Activated naive CD4-positive, alpha-beta T cell treated with Interleukin-2 at 50 U/mL for 16 hours (primary cell): ENCODE results near the gene ARCN1.
A peak's percentile ranks its signal among the peaks of the same experiment; 100 is the strongest.

Experiments
- DNase-seq: peaks from one replicate; pipeline ENCODE4 v3.0.0-alpha.2; 2020

ARCN1 gene

DNA sequence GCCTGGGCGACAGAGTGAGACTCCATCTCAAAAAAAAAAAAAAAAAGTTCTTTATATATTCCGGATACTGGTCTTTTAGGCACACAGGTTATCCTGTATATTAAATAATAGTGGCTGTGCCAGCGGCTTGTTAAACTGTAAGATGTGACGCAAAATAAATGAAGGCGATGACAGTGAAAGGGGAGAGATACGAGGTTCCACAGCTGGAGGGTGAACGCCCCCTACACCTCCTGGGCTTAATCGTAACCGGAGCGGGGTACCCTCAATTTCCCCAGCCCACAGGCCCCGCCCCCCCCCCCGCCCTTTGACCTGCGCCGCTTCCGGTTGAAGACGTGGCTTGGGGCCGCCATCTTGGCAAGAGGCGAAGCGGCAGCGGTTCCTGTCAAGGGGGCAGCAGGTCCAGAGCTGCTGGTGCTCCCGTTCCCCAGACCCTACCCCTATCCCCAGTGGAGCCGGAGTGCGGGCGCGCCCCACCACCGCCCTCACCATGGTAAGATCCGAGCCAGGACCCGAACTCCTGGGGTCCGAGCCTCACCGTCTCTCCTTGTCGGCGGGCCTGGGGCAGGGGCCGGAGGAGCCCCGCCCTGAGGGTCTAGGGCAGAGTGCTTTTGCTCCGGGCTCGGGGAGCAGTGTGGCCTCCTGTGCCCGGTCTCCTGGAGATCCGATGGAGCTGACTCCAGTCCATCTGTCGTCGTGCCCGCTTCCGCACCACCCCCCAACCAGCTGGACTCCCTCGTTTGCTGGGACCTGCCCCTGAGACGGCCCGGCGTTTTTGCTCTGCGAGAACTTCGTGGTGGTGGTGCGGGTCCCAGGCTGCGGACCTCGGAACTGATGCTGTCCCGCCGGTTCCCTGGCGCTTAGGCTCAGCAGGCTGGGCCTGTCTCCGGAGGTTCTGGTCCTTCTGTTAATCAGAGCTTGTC, at the start of gene ARCN1:
TSS of gene ARCN1 (plus strand) at position 349 of the 920 bp plus-strand sequence. CDS start at position 488, 139 bp downstream.
- peak; percentile 83 for DNase-seq

DNA sequence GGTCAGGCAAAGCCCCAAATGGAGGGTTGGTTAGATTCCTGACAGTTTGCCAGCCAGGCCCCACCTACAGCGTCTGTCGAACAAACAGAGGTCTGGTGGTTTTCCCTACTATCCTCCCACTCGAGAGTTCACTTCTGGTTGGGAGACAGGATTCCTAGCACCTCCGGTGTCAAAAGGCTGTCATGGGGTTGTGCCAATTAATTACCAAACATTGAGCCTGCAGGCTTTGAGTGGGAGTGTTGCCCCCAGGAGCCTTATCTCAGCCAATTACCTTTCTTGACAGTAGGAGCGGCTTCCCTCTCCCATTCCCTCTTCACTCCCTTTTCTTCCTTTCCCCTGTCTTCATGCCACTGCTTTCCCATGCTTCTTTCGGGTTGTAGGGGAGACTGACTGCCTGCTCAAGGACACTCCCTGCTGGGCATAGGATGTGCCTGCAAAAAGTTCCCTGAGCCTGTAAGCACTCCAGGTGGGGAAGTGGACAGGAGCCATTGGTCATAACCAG, 49.6 kb upstream of the ARCN1 start:
- DNase-seq, result no peak

DNA sequence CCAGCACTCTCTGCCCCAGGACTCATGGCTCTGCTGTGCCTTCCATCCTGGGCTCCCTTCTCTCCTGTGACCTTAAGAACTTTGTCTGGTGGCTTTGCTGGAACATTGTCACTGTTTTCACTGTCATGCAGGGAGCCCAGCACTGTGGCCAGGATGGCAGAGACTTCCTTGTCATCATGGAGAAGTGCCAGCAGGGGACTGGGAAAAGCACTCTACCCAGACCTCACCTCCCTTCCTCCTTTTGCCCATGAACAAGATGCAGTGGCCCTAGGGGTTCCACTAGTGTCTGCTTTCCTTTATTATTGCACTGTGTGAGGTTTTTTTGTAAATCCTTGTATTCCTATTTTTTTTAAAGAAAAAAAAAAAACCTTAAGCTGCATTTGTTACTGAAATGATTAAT, 47.9 kb upstream of the ARCN1 start:
- DNase-seq, result no peak

DNA sequence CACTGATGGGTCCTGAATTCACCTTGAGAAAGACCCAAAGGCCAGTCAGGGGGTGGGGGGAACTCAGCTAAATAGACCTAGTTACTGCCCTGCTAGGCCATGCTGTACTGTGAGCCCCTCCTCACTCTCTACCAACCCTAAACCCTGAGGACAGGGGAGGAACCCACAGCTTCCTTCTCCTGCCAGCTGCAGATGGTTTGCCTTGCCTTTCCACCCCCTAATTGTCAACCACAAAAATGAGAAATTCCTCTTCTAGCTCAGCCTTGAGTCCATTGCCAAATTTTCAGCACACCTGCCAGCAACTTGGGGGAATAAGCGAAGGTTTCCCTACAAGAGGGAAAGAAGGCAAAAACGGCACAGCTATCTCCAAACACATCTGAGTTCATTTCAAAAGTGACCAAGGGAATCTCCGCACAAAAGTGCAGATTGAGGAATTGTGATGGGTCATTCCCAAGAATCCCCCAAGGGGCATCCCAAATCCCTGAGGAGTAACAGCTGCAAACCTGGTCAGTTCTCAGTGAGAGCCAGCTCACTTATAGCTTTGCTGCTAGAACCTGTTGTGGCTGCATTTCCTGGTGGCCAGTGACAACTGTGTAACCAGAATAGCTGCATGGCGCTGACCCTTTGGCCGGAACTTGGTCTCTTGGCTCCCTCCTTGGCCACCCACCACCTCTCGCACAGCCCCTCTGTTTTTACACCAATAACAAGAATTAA, 47.3 kb upstream of the ARCN1 start:
- no peak for DNase-seq

GRCh38 chr11:118526688-118527087, 45.5 kb upstream of the ARCN1 start:
- DNase-seq, result no peak

- DNase-seq, result no peak
These were observed 45.1 kb upstream of the ARCN1 start, which contains the start of gene TTC36 for GRCh38 chr11:118527109-118527508. TTC36 (plus strand) TSS chr11:118527474; CDS start chr11:118527495, 21 bp downstream.

- DNase-seq, result no peak
These were observed 43.7 kb upstream of the ARCN1 start for GRCh38 chr11:118528511-118528910.

- no peak for DNase-seq
These were observed 42.5 kb upstream of the ARCN1 start for GRCh38 chr11:118529584-118530175.

DNA sequence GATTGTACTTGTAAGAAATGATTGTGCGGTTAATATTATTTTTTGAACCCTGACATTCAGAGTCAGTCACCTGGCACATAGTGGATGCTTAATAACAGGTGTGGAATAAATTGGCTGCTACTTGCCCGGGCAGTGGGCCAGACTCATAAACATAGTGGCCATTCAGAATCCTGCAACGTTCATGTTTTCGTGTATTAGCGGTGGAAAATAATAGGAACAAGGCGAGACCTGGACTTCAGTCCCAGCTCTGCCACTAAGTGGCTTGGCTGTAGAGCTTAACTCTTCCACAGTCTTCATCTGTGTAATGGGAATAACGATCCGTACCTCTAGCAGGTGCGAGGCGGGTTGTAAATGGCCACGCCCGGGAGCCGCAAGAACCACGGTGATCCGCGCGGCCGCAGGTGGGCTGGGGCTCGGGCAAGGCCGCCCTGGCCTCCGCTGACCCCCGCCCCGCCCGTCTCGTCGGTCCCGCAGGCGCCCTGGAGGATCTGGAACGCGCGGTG, 42.0 kb upstream of the ARCN1 start:
- DNase-seq, result no peak

- peak; percentile 82 for DNase-seq
These were observed 41.3 kb upstream of the ARCN1 start, which contains the start of gene TMEM25 for GRCh38 chr11:118530683-118531596. TMEM25 (plus strand) TSS chr11:118531192; CDS start chr11:118531802, 610 bp downstream.

DNA sequence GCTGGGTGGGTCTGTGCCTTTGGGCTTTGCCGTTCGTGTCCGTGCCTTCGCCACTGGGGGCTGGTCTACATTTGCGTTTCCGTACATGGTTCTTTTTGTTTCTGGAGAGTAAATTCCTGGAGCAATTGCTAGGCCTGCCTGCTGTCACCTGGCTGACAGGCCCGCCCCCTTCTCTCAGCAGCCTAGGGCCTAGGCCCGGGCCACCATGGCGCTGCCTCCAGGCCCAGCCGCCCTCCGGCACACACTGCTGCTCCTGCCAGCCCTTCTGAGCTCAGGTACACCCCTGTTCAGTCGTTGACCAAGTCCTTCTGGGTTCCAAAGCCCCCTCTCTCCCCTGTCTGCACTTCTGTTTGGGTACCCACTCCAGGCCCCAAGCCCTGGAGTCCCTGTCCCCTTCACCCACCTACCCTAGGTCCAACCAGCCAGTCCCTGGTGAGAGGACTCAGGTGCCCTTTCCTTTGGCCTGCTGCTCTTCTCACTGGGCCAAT, 40.6 kb upstream of the ARCN1 start:
- DNase-seq, result no peak

DNA sequence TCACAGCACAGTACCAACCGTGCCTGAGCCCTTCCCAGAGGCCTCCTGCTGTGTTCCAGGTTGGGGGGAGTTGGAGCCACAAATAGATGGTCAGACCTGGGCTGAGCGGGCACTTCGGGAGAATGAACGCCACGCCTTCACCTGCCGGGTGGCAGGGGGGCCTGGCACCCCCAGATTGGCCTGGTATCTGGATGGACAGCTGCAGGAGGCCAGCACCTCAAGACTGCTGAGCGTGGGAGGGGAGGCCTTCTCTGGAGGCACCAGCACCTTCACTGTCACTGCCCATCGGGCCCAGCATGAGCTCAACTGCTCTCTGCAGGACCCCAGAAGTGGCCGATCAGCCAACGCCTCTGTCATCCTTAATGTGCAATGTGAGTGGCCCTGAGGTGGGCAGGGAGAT, 40.1 kb upstream of the ARCN1 start:
- DNase-seq, result no peak

DNA sequence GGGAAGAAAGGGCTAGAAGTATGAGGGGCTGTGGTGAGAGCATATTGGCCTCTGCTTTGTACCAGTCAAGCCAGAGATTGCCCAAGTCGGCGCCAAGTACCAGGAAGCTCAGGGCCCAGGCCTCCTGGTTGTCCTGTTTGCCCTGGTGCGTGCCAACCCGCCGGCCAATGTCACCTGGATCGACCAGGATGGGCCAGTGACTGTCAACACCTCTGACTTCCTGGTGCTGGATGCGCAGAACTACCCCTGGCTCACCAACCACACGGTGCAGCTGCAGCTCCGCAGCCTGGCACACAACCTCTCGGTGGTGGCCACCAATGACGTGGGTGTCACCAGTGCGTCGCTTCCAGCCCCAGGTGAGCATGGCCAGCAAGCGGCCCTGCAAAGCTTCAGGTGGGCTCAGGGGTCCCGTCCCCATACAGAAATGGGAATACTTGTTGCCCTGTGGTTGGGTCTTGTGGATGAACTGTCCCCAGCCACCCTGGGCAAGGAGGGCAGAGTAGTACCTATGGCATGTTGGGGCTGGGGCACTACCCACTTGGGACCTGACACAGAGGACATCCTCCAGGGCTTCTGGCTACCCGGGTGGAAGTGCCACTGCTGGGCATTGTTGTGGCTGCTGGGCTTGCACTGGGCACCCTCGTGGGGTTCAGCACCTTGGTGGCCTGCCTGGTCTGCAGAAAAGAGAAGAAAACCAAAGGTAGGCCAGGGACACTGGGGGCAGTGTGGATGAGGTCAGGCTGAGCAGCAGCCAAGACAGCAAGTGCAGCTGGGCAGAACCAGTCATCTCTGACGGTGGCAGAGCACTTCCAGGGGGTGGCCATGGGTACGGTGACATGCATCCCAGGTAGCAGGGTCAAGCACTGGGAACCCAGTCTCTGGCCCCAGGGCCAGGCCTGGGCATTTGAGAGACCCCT, 39.1 kb upstream of the ARCN1 start:
- DNase-seq, result no peak

- DNase-seq, result no peak
These were observed 38.2 kb upstream of the ARCN1 start for GRCh38 chr11:118533769-118534729.

DNA sequence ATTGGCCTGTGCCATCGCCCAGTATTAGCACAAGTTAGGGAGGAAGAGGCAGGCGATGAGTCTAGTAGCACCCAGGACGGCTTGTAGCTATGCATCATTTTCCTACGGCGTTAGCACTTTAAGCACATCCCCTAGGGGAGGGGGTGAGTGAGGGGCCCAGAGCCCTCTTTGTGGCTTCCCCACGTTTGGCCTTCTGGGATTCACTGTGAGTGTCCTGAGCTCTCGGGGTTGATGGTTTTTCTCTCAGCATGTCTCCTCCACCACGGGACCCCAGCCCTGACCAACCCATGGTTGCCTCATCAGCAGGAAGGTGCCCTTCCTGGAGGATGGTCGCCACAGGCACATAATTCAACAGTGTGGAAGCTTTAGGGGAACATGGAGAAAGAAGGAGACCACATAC, 36.9 kb upstream of the ARCN1 start:
- DNase-seq, result no peak

- no peak for DNase-seq
These were observed 35.5 kb upstream of the ARCN1 start for GRCh38 chr11:118536726-118537125.

DNA sequence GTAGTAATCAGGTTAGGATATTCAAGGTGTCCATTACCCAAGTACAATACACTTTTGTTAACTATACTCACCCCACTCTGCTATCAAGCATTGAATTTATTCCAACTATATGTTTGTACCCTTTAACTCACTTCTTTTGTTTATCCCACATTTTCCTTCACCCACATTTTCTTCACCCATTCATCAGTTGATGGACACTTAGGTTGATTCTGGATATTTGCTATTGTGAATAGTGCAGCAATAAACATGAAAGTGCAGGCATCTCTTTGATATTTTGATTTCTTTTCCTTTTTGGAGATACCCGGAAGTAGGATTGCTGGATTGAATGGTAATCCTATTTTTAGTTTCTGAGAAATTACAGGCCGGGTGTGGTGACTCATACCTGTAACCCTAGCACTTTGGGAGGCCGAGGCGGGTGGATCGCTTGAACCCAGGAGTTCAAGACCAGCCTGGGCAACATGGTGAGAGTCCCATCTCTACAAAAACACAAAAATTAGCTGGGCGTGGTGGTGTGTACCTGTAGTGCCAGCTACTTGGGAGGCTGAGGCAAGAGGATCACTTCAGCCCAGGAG, 34.7 kb upstream of the ARCN1 start:
- DNase-seq, result no peak

DNA sequence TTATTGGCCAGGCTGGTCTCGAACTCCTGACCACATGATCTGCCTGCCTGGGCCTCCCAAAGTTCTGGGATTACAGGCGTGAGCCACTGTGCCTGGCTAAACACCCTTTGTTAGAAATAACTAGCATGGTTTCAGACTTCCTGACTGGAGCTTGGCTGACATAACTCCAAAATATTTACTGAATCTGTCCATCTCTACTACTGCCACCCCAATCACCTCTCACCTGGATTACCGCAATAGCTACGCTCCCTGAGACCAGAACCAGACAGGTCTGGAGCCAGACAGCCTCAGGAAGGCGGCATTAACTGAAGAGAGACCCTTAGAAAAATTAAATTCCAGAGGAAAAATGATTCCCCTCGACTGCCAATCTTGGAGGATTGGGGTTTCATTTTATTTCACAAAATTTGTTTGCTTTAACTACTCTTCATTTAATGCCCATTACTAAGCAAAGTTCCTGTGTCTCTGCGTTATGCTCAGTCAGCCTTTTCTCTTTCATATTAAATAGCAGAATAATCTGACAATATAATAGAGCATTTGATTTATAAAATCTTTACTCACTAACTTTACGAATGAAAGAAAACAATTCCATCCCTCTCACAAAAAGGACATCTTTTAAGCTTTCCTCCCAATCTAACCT, 28.1 kb upstream of the ARCN1 start:
- DNase-seq, result no peak

DNA sequence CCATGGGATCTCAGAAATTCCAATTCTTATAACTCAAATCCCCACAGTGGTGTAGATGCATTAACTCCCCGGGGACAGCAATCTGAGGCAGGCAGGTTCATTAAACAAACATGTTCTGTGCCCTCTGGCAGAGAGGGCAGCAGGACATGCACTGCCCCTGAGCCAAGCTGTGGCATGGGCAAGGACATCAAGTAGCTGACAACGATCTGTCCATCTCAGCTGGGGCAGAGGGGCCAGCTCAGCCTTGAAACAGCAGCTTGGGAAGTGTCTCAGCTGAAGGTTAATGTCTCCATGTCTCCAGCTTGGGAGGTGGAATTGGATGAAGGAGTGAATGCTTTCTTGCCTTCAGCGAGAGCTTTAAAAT, 27.6 kb upstream of the ARCN1 start:
- no peak for DNase-seq
